Esophagus muscularis mucosa (tissue), 4 donors: ENCODE data around the gene MCTP2. TPM values are rescaled to one million over a fixed set of nuclear protein-coding genes. Genes with fewer than 3 reads are reported as not detected.

Experiments used
- DNase-seq: peaks from one replicate; pipeline ENCODE4 v3.0.0-alpha.2; 2017; ENCODE audit errors: extremely low spot score
- H3K27ac ChIP-seq, 4 donors: fragments of 200-600 bp; sonication (generic); replicated peaks in 1 of 4; 1 replicate in 3 of 4; 2 replicates in 1 of 4; pipeline ENCODE4 v1.5.1; 2016 to 2019; ENCODE audit warnings: mild to moderate bottlenecking in 1 of 4
- H3K27me3 ChIP-seq, 4 donors: fragments of 200-600 bp; sonication (generic); one replicate each; pipeline versions ENCODE4 v1.5.1 to v1.6.0; 2016 to 2019
- H3K36me3 ChIP-seq, 4 donors: fragments of 200-600 bp; sonication (generic); one replicate each; pipeline ENCODE4 v1.5.1; 2016 to 2019
- H3K4me1 ChIP-seq, 4 donors: fragments of 200-600 bp; sonication (generic); one replicate each; pipeline ENCODE4 v1.5.1; 2016 to 2019
- H3K4me3 ChIP-seq, 4 donors: fragments of 200-600 bp; sonication (generic); 1 replicate in 2 of 4; 2 replicates in 2 of 4; pipeline ENCODE4 v1.5.1; 2016 to 2019; ENCODE audit warnings: mild to moderate bottlenecking in 4 of 4, moderate library complexity in 1 of 4
- H3K9me3 ChIP-seq, 4 donors: fragments of 200-600 bp; sonication (generic); 1 replicate in 3 of 4; 2 replicates in 1 of 4; pipeline ENCODE4 v1.5.1; 2016 to 2019
- CTCF ChIP-seq, 3 experiments: fragments of 200-600 bp in 2 of 3; fragments of 450-650 bp in 1 of 3; sonication (generic) in 2 of 3; IDR thresholded peaks; one replicate each; pipeline ENCODE4 v1.5.1; 2017 to 2019; ENCODE audit warnings: antibody characterized with exemption in 3 of 3, mild to moderate bottlenecking in 2 of 3, moderate library complexity in 1 of 3
- EP300 ChIP-seq: sonication (generic); formaldehyde crosslinking; IDR thresholded peaks from one replicate; pipeline ENCODE4 v1.6.1; 2017; ENCODE audit warnings: antibody characterized with exemption
- POLR2A ChIP-seq: fragments of 450-650 bp; IDR thresholded peaks from one replicate; pipeline ENCODE4 v1.6.1; 2017; ENCODE audit warnings: antibody characterized with exemption, moderate library complexity, mild to moderate bottlenecking, low read depth
- POLR2AphosphoS5 ChIP-seq, 2 donors: sonication (generic); formaldehyde crosslinking; IDR thresholded peaks; one replicate each; pipeline ENCODE4 v1.6.1; 2017; ENCODE audit warnings: antibody characterized with exemption in 2 of 2
- WGBS: methylation state at CpG from one replicate; pipeline ENCODE4 v1.1.5; 2018; 5-methylcytosine and 5-hydroxymethylcytosine counted together
- intact Hi-C: fragments of 100-400 bp; cut with DNase I; formaldehyde crosslinking; loops from one replicate; pipeline ENCODE4 v1.15.1; 2023
- total RNA-seq, 4 donors: library from RNA; depleted of rRNA; stranded (reverse); fragments of >200 nt; gene quantifications; one replicate each; pipeline versions ENCODE4 v1.1.0 to v1.2.1, GENCODE V29; 2016

MCTP2 gene
- total RNA-seq, 4 donors from 2014 or later = 2.4 to 14.6 (median 4.4) TPM

GRCh38 chr15:94460624-94461023 is 229.3 kb downstream of the MCTP2 start:
- no peak overlapping the region for H3K27ac ChIP-seq
- intact Hi-C loops = no loop called here
- no peak overlapping the region for H3K4me3 ChIP-seq
- TF ChIP-seq EP300 (no peak), POLR2AphosphoS5 (IDR thresholded peaks at IDR 0.05) (no peak), CTCF (IDR thresholded peaks at IDR 0.05) (no peak), POLR2A (no peak)
- no peak for DNase-seq
- H3K27me3 ChIP-seq = no peaks in the 10 kb centered on the region
- 79% methylated on average over 1 of the region's 1 CpG for WGBS
- H3K4me1 ChIP-seq = no peaks in the 10 kb centered on the region
- no peaks in the 10 kb centered on the region for H3K36me3 ChIP-seq
- H3K9me3 ChIP-seq = no peaks in the 10 kb centered on the region

DNA sequence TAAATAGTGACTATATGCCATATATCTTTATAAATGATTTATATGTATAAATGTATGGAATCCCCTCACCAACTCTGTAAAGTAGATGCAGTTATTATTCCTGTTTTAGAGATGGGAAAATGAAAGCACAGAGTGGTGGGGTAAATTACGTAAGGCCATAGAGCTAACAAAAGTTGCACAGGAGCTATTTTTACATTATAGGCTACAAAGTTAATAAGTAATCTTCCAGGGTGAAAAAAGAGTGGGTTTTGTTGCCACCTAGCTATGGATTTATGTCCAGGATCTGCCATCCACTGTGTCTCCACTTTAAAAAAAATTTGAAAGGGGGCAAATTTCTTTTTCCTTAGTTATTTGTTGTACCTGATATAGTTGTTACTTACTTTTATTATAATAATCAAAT is 235.7 kb downstream of the MCTP2 start:
- Histone ChIP-seq H3K27me3 (no peaks in the 10 kb centered on the region), H3K4me1 (no peaks in the 10 kb centered on the region), H3K36me3 (no peaks in the 10 kb centered on the region), H3K27ac (no peak overlapping the region), H3K4me3 (no peak overlapping the region), H3K9me3 (no peaks in the 10 kb centered on the region)
- 90% methylated on average over 1 of the region's 1 CpG for WGBS
- DNase-seq = no peak
- intact Hi-C loops = no loop called here
- TF ChIP-seq POLR2A = no peak
- TF ChIP-seq EP300 = no peak
- no peak for TF ChIP-seq POLR2AphosphoS5 (IDR thresholded peaks at IDR 0.05)
- TF ChIP-seq CTCF (IDR thresholded peaks at IDR 0.05) = no peak

GRCh38 chr15:94470492-94470891 is 239.1 kb downstream of the MCTP2 start:
- no peaks in the 10 kb centered on the region for H3K9me3 ChIP-seq
- WGBS = 66% methylated on average over 2 of the region's 2 CpGs
- TF ChIP-seq CTCF (IDR thresholded peaks at IDR 0.05) (no peak), EP300 (no peak), POLR2AphosphoS5 (IDR thresholded peaks at IDR 0.05) (no peak)
- no peak overlapping the region for H3K27ac ChIP-seq
- intact Hi-C loops = no loop called here
- DNase-seq = no peak
- H3K4me1 ChIP-seq = no peaks in the 10 kb centered on the region
- H3K4me3 ChIP-seq = no peak overlapping the region
- H3K27me3 ChIP-seq = no peaks in the 10 kb centered on the region
- no peaks in the 10 kb centered on the region for H3K36me3 ChIP-seq

GRCh38 chr15:94476686-94477085 is 245.3 kb downstream of the MCTP2 start:
- WGBS = 88% methylated on average over 5 of the region's 5 CpGs
- no peak for TF ChIP-seq EP300
- TF ChIP-seq POLR2A = no peak
- no peak for TF ChIP-seq CTCF (IDR thresholded peaks at IDR 0.05)
- TF ChIP-seq POLR2AphosphoS5 (IDR thresholded peaks at IDR 0.05) = no peak

GRCh38 chr15:94477913-94478553 is 246.7 kb downstream of the MCTP2 start:
- Histone ChIP-seq H3K9me3 (no peaks in the 10 kb centered on the region), H3K27ac (no peak overlapping the region), H3K4me3 (no peak overlapping the region), H3K4me1 (peaks cover 0 to 16% (median 5%) of the 10 kb centered on the region in 4 donors), H3K36me3 (no peaks in the 10 kb centered on the region), H3K27me3 (no peaks in the 10 kb centered on the region)
- DNase-seq = no peak
- intact Hi-C loops = no loop called here
- TF ChIP-seq EP300 (no peak), POLR2A (no peak), CTCF (IDR thresholded peaks at IDR 0.05) (no peak), POLR2AphosphoS5 (IDR thresholded peaks at IDR 0.05) (no peak)
- WGBS = 83% methylated on average over 7 of the region's 7 CpGs

More at GRCh38 chr15:94476686-94477085, 245.3 kb downstream of the MCTP2 start:
- Histone ChIP-seq H3K27ac (no peak overlapping the region), H3K9me3 (no peaks in the 10 kb centered on the region), H3K36me3 (no peaks in the 10 kb centered on the region), H3K4me3 (no peak overlapping the region), H3K27me3 (no peaks in the 10 kb centered on the region), H3K4me1 (peaks cover 0 to 16% (median 5%) of the 10 kb centered on the region in 4 donors)
- intact Hi-C loops = no loop called here
- no peak for DNase-seq
